ENCODE data around the gene WAC.

DNA sequence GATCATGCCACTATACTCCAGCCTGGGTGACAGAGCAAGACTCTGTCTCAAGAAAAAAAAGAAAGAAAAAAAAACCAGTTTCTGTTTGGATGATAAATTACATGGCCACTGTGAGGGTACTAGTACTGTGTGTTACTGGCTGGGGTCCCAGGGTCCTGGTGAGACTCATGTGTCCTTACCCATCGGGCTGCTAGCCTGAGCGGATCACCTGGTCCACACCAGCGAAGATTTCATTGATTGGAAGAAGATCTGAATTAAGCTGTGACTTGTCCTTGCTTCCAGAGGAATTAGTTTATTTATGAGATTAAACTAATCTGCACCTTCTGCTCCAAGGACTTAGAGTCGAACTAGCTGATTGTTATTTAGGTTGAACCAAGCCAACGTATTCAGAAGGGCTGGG, 104.4 kb downstream of the WAC start:
- TF ChIP-seq, protein P1, sequence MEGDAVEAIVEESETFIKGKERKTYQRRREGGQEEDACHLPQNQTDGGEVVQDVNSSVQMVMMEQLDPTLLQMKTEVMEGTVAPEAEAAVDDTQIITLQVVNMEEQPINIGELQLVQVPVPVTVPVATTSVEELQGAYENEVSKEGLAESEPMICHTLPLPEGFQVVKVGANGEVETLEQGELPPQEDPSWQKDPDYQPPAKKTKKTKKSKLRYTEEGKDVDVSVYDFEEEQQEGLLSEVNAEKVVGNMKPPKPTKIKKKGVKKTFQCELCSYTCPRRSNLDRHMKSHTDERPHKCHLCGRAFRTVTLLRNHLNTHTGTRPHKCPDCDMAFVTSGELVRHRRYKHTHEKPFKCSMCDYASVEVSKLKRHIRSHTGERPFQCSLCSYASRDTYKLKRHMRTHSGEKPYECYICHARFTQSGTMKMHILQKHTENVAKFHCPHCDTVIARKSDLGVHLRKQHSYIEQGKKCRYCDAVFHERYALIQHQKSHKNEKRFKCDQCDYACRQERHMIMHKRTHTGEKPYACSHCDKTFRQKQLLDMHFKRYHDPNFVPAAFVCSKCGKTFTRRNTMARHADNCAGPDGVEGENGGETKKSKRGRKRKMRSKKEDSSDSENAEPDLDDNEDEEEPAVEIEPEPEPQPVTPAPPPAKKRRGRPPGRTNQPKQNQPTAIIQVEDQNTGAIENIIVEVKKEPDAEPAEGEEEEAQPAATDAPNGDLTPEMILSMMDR (conservative IDR thresholded peaks at IDR 0.05; ENCODE audit: low read depth in 2 of 2) = no peak
- no peak for TF ChIP-seq EZH2phosphoT487 (IDR thresholded peaks at IDR 0.05; ENCODE audit: unreplicated experiment)
